NCI-H2227 treated with DMSO at 0.1 percent for 48 hours (cell line): ENCODE measurements around the gene SPTB.

Experiments
- DNase-seq: peaks from one replicate; lab custom pipeline; 2025; lab: John Stamatoyannopoulos, UW

Gene SPTB

GRCh38 chr14:64789696-64790095 is 90.0 kb downstream of the SPTB start:
- no peak for DNase-seq

GRCh38 chr14:64788706-64789105 is 91.0 kb downstream of the SPTB start:
- DNase-seq: no peak

GRCh38 chr14:64787619-64788018 is 92.1 kb downstream of the SPTB start:
- DNase-seq: no peak

- DNase-seq: no peak
These were observed 93.2 kb downstream of the SPTB start for GRCh38 chr14:64786296-64787149.

- no peak for DNase-seq
These were observed 95.7 kb downstream of the SPTB start for GRCh38 chr14:64784006-64784405.

GRCh38 chr14:64782196-64782595 is 97.5 kb downstream of the SPTB start:
- no peak for DNase-seq

GRCh38 chr14:64779472-64779871 is 100.2 kb downstream of the SPTB start:
- DNase-seq: no peak

GRCh38 chr14:64778104-64778754 is 101.5 kb downstream of the SPTB start:
- DNase-seq: no peak

GRCh38 chr14:64777461-64777860 is 102.2 kb downstream of the SPTB start:
- no peak for DNase-seq

- no peak for DNase-seq
These were observed 104.5 kb downstream of the SPTB start for GRCh38 chr14:64775081-64775777.

- DNase-seq: no peak
These were observed 105.4 kb downstream of the SPTB start for GRCh38 chr14:64774272-64774671.

- no peak for DNase-seq
These were observed 106.1 kb downstream of the SPTB start for GRCh38 chr14:64773577-64773976.

- DNase-seq: no peak
These were observed 106.7 kb downstream of the SPTB start for GRCh38 chr14:64773046-64773445.

GRCh38 chr14:64772397-64772950 is 107.2 kb downstream of the SPTB start:
- no peak for DNase-seq

GRCh38 chr14:64771161-64771560 is 108.5 kb downstream of the SPTB start:
- DNase-seq: no peak

GRCh38 chr14:64770751-64771150 is 109.0 kb downstream of the SPTB start:
- DNase-seq: no peak

- DNase-seq: no peak
These were observed 110.3 kb downstream of the SPTB start for GRCh38 chr14:64769096-64770020.

- DNase-seq: no peak
These were observed 111.2 kb downstream of the SPTB start for GRCh38 chr14:64768401-64769095.

- DNase-seq: no peak
These were observed 112.3 kb downstream of the SPTB start for GRCh38 chr14:64767215-64767964.
